BLaER1 treated with 17β-estradiol and CSF1 and Interleukin-3, amounts not matched to agents 10 nM and 100 nM (cell line): ENCODE measurements around the gene CFAP20DC.
A peak's percentile ranks its signal among the peaks of the same experiment; 100 is the strongest.

ENCODE experiments used
- H3K27ac ChIP-seq, 11 experiments: shearing (Covaris generic); formaldehyde crosslinking; 2 replicates each; pipeline ENCODE4 v1.8.1; 2022
- H3K27me3 ChIP-seq, 11 experiments: shearing (Covaris generic); formaldehyde crosslinking; 2 replicates each; pipeline ENCODE4 v1.8.1; 2022
- H3K36me3 ChIP-seq, 11 experiments: shearing (Covaris generic); formaldehyde crosslinking; 2 replicates each; pipeline ENCODE4 v1.8.1; 2022
- H3K4me1 ChIP-seq, 10 experiments: shearing (Covaris generic); formaldehyde crosslinking; 2 replicates each; pipeline ENCODE4 v1.8.1; 2022
- H3K4me2 ChIP-seq, 11 experiments: shearing (Covaris generic); formaldehyde crosslinking; 2 replicates each; pipeline ENCODE4 v1.8.1; 2022
- H3K4me3 ChIP-seq, 10 experiments: shearing (Covaris generic); formaldehyde crosslinking; 2 replicates each; pipeline ENCODE4 v1.8.1; 2022
- H3K9ac ChIP-seq, 11 experiments: shearing (Covaris generic); formaldehyde crosslinking; 2 replicates each; pipeline ENCODE4 v1.8.1; 2022
- H3K9me3 ChIP-seq, 11 experiments: shearing (Covaris generic); formaldehyde crosslinking; replicated peaks in 1 of 11; 2 replicates each; pipeline ENCODE4 v1.8.1; 2022
- H4K20me1 ChIP-seq, 11 experiments: shearing (Covaris generic); formaldehyde crosslinking; 2 replicates each; pipeline ENCODE4 v1.8.1; 2022
- Cebpa-rat ChIP-seq, 11 experiments: shearing (Covaris generic); IDR thresholded peaks; 2 replicates each; pipeline ENCODE4 v1.8.1; 2022

The CFAP20DC gene

DNA sequence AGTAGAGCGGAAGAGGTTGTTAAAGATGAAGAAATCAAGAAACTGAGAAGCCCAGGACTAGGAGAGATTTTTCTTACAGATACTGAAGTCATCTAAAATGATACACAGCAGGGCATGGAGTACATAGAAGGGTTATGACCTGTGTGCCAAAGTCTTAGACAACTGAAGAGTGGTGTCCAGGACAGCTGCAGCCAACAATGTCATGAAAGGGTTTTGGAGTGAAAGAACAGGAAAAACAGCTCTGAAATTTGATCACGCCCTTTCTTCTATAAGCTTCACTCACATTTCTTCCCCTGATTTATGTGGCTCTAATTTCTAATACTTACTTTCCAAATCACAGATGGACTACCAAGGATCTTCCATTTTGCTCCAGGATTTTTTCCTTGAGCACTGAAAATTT, 3.0 kb downstream of the CFAP20DC start:
- 0 out of 20 replicates have a peak overlapping the region, but pooled peaks of 1 of the 10 experiments have one; percentile 75 for H3K4me3 ChIP-seq
- H3K9me3 ChIP-seq: peaks cover 0 to 11% (median 7%) of the 10 kb centered on the region in 11 experiments; a peak in 7 of 22 replicates
- peak overlapping the region in 6 of 11 experiments; percentile 87 to 94 (median 91); a peak in 11 of 22 replicates for H3K4me2 ChIP-seq
- no peak for TF ChIP-seq Cebpa-rat (IDR thresholded peaks at IDR 0.05)
- peaks cover 0 to 15% (median 0%) of the 10 kb centered on the region in 11 experiments; a peak in 6 of 22 replicates for H3K36me3 ChIP-seq
- no peaks in the 10 kb centered on the region for H4K20me1 ChIP-seq
- H3K27ac ChIP-seq: no peak overlapping the region; a peak in 1 of 22 replicates
- H3K4me1 ChIP-seq: peaks cover 11 to 68% (median 47%) of the 10 kb centered on the region in 10 experiments
- no peaks in the 10 kb centered on the region for H3K27me3 ChIP-seq
- H3K9ac ChIP-seq: no peak overlapping the region; a peak in 1 of 22 replicates

DNA sequence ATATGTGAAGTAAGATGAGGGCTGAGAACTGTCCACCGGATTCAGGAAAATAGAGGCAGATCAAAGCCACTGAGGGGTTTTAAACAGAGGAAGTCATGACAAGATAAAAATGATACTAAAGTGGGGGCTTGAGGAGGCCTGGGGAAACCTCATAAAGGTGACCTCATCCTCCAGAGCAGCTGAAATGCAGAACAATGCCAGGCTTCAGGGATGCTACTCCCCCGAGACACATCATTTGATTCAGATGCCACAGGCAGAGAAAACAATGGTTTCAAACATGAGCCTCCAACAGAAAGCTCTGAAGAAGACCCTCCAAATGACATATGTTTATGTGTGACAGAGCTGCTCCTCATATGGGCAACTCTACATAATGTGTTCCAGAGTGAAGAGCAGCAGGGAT, 6.4 kb downstream of the CFAP20DC start:
- H3K27ac ChIP-seq: peak overlapping the region in 3 of 11 experiments; percentile 1 to 23 (median 1); a peak in 3 of 22 replicates
- no peaks in the 10 kb centered on the region for H3K27me3 ChIP-seq
- no peak overlapping the region for H3K9ac ChIP-seq
- no peak overlapping the region for H3K4me3 ChIP-seq
- H4K20me1 ChIP-seq: no peaks in the 10 kb centered on the region
- H3K4me1 ChIP-seq: peaks cover 0 to 55% (median 33%) of the 10 kb centered on the region in 10 experiments; a peak in 17 of 20 replicates
- H3K36me3 ChIP-seq: peaks cover 0 to 41% (median 5%) of the 10 kb centered on the region in 11 experiments; a peak in 11 of 22 replicates
- peak overlapping the region in 7 of 11 experiments; percentile 30 to 76 (median 46); a peak in 14 of 22 replicates for H3K4me2 ChIP-seq
- no peak for TF ChIP-seq Cebpa-rat (IDR thresholded peaks at IDR 0.05)
- H3K9me3 ChIP-seq: peaks cover 0 to 3% (median 1%) of the 10 kb centered on the region in 11 experiments; a peak in 9 of 22 replicates

DNA sequence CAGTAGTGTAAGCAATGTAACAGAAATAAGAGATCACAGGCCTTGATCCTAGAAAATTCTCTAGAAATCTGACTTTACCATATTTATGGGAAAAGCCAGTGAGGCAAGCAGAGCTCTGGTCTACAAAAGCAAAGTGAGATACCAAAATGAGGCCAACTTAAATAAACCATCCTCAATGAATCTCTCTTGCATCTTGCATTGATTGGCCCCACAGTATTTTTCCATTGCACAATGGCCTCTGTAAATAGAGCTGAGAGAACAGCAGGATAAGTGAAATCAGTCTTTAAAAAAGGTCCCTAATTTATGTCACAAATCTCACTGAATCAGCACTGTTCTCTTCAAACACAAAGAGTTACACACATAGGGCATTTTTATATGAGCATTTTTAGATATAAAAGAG, 8.9 kb downstream of the CFAP20DC start:
- peaks cover 0 to 31% (median 15%) of the 10 kb centered on the region in 10 experiments; a peak in 15 of 20 replicates for H3K4me1 ChIP-seq
- H3K9ac ChIP-seq: no peak overlapping the region
- no peak overlapping the region for H3K4me3 ChIP-seq
- no peaks in the 10 kb centered on the region for H3K27me3 ChIP-seq
- H4K20me1 ChIP-seq: no peaks in the 10 kb centered on the region
- peaks cover 0 to 28% (median 22%) of the 10 kb centered on the region in 11 experiments; a peak in 17 of 22 replicates for H3K9me3 ChIP-seq
- no peak overlapping the region for H3K27ac ChIP-seq
- H3K4me2 ChIP-seq: no peak overlapping the region
- TF ChIP-seq Cebpa-rat (IDR thresholded peaks at IDR 0.05): no peak
- H3K36me3 ChIP-seq: peaks cover 0 to 57% (median 17%) of the 10 kb centered on the region in 11 experiments; a peak in 13 of 22 replicates

DNA sequence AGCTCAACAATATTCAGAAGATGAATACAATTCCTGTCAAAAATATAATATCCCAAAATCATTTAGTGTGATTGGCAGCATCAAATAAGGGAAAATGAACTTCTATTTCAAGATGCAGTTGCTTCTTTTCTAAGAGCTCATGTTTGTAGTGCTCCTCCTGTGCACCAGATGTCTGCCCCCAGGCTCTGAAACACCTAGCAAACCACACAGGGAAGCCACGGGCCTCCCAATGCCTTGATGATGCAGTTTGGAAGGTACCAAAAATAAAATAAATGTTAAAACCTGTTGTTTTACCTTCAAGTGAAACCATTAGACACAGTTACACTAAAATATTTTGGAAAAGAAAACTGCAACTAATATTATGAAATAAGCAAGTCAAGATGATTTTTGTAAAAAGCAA, 22.2 kb downstream of the CFAP20DC start:
- no peak overlapping the region for H3K4me3 ChIP-seq
- H3K27me3 ChIP-seq: no peaks in the 10 kb centered on the region
- no peaks in the 10 kb centered on the region; a peak in 2 of 20 replicates for H3K4me1 ChIP-seq
- no peaks in the 10 kb centered on the region for H4K20me1 ChIP-seq
- H3K27ac ChIP-seq: no peak overlapping the region
- peaks cover 0 to 84% (median 16%) of the 10 kb centered on the region in 11 experiments; a peak in 14 of 22 replicates for H3K36me3 ChIP-seq
- H3K4me2 ChIP-seq: no peak overlapping the region
- H3K9me3 ChIP-seq: peaks cover 0 to 13% (median 4%) of the 10 kb centered on the region in 11 experiments; a peak in 8 of 22 replicates
- H3K9ac ChIP-seq: no peak overlapping the region
- TF ChIP-seq Cebpa-rat (IDR thresholded peaks at IDR 0.05): no peak

DNA sequence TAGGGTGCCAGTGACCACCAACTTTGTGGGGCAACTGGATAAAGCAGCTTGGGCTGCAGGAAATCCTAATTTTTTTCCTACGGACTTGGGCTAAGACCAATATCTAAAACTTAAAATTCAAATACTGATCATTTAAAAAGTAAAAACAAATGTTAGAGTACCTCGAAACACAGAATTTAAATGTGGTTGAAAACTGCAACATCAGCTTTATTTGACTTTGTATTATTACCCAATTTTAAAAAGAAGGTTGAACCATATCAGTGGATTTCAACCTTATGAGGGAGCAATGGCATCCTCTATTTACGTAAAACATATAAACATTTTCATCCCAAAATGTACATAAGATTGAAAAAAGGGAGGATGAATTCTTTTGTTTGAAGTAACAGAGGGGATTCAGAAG, 26.2 kb downstream of the CFAP20DC start:
- Histone ChIP-seq H3K9me3 (peaks cover 0 to 12% (median 6%) of the 10 kb centered on the region in 11 experiments; a peak in 11 of 22 replicates), H3K27me3 (no peaks in the 10 kb centered on the region), H3K27ac (no peak overlapping the region), H3K36me3 (peaks cover 0 to 78% (median 27%) of the 10 kb centered on the region in 11 experiments; a peak in 13 of 22 replicates), H3K9ac (no peak overlapping the region), H3K4me2 (no peak overlapping the region), H3K4me1 (no peaks in the 10 kb centered on the region; a peak in 2 of 20 replicates), H3K4me3 (no peak overlapping the region), H4K20me1 (no peaks in the 10 kb centered on the region)
- no peak for TF ChIP-seq Cebpa-rat (IDR thresholded peaks at IDR 0.05)

DNA sequence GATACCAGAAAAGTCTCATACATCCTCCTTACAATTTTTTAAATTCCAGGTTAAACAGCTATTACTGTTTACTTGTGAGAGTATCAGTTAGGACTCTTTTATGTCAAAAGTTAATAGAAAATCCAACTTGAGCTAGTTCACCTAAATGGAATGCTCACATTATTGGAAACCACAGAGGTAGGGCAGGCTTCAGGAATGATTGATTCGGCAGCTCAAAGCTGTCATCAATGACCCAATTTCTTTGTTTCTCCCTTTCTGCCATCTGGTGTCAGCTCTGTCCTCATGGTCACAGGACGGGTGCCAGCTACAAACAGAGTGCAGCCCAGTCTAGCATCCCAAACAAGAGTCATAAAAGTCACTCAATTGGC, 32.2 kb downstream of the CFAP20DC start:
- TF ChIP-seq Cebpa-rat (IDR thresholded peaks at IDR 0.05): no peak
- H3K4me1 ChIP-seq: peaks cover 0 to 7% (median 0%) of the 10 kb centered on the region in 10 experiments; a peak in 2 of 20 replicates
- H3K27ac ChIP-seq: no peak overlapping the region
- peaks cover 0 to 67% (median 35%) of the 10 kb centered on the region in 11 experiments; a peak in 13 of 22 replicates for H3K36me3 ChIP-seq
- no peak overlapping the region for H3K4me3 ChIP-seq
- no peak overlapping the region for H3K9ac ChIP-seq
- H3K9me3 ChIP-seq: peaks cover 0 to 29% (median 12%) of the 10 kb centered on the region in 11 experiments; a peak in 14 of 22 replicates
- no peak overlapping the region for H3K4me2 ChIP-seq
- H3K27me3 ChIP-seq: no peaks in the 10 kb centered on the region
- H4K20me1 ChIP-seq: no peaks in the 10 kb centered on the region

DNA sequence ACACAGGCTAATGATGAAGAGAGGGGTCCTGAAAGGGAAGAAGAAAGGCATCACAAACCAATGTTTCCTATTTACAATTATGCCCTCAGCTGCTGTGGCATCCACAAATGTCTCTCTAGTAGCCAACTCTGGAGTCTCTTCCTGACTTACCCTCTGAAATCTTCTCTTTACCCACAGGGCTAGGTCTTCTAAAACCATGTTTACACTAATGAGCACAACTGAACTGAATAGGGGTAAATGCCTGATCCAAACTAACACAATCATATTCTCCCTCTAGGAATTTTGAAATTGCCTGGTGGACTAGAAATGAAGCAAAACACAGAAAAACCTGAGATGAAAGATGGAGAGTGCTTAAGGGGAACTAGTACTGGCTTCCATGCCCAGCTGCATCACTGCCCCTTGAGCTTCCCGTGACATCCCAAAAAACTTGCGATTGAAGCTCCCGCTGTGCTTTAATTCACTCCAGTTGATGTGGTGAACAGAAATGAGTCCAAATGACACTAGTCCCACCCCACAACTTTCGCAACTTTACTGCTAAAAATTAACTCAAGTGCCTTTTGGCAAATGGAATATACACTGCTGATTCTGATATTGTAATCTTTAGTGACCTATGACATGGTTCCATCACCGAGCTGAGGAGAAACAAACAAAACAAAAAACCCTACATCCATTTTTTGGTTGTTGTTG, 32.8 kb downstream of the CFAP20DC start:
- Histone ChIP-seq H3K27ac (no peak overlapping the region), H3K9me3 (peaks cover 0 to 34% (median 12%) of the 10 kb centered on the region in 11 experiments; a peak in 14 of 22 replicates), H3K9ac (no peak overlapping the region), H4K20me1 (no peaks in the 10 kb centered on the region), H3K36me3 (peaks cover 0 to 72% (median 35%) of the 10 kb centered on the region in 11 experiments; a peak in 13 of 22 replicates), H3K27me3 (no peaks in the 10 kb centered on the region), H3K4me3 (no peak overlapping the region), H3K4me1 (peaks cover 0 to 7% (median 0%) of the 10 kb centered on the region in 10 experiments; a peak in 2 of 20 replicates), H3K4me2 (no peak overlapping the region)
- no peak for TF ChIP-seq Cebpa-rat (IDR thresholded peaks at IDR 0.05)

DNA sequence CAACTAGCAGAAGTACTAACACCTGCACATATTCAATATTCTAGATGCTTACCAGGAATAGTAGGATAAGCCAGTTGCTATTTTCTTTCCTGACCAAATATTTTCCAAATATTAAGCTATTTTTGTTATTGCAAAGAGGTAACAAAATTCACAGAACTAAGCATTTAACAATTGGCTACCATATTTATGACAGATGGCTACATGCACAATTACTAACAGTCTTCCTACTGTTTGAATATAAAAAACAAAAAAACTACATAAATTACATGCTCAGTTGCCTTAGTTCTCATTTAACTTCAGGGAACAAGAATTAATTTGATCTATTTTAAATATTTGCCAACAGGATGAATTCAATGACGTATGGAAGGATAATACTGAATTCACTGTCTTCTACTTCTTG, 36.2 kb downstream of the CFAP20DC start:
- Histone ChIP-seq H3K4me3 (no peak overlapping the region), H3K9me3 (peaks cover 17 to 56% (median 30%) of the 10 kb centered on the region in 11 experiments; a peak in 21 of 22 replicates), H3K4me2 (no peak overlapping the region), H3K36me3 (peaks cover 0 to 66% (median 30%) of the 10 kb centered on the region in 11 experiments; a peak in 10 of 22 replicates), H3K9ac (no peak overlapping the region), H3K27ac (no peak overlapping the region), H3K4me1 (peaks cover 0 to 7% (median 0%) of the 10 kb centered on the region in 10 experiments; a peak in 2 of 20 replicates), H4K20me1 (no peaks in the 10 kb centered on the region), H3K27me3 (no peaks in the 10 kb centered on the region)
- no peak for TF ChIP-seq Cebpa-rat (IDR thresholded peaks at IDR 0.05)
